HG03520 (cell line): ENCODE data around the gene NFIX.

ENCODE experiments used
- ATAC-seq: cut with Tn5 transposase; IDR thresholded peaks from one replicate; pipeline ENCODE4 v1.9.1; 2021; ENCODE audit warnings: mild to moderate bottlenecking, moderate library complexity; ENCODE audit not compliant: unreplicated experiment

NFIX gene

GRCh38 chr19:13089139-13089856, 94.0 kb downstream of the NFIX start:
- no peak for ATAC-seq

GRCh38 chr19:13089857-13090507, 94.7 kb downstream of the NFIX start:
- ATAC-seq: no peak

- ATAC-seq: no peak
Observed at GRCh38 chr19:13090511-13091231, 95.4 kb downstream of the NFIX start.

GRCh38 chr19:13091400-13092157, 96.3 kb downstream of the NFIX start:
- no peak for ATAC-seq

GRCh38 chr19:13092158-13092543, 96.9 kb downstream of the NFIX start:
- ATAC-seq: no peak

- ATAC-seq: no peak
Observed at GRCh38 chr19:13092606-13093235, 97.4 kb downstream of the NFIX start.

- ATAC-seq: no peak
Observed at GRCh38 chr19:13093407-13094105, 98.3 kb downstream of the NFIX start.

GRCh38 chr19:13094106-13094504, 98.8 kb downstream of the NFIX start:
- ATAC-seq: no peak

GRCh38 chr19:13094771-13095392, 99.6 kb downstream of the NFIX start:
- ATAC-seq: no peak

- no peak for ATAC-seq
Observed at GRCh38 chr19:13095393-13095784, 100.1 kb downstream of the NFIX start.

- no peak for ATAC-seq
Observed at GRCh38 chr19:13095934-13096927, 101.0 kb downstream of the NFIX start.

GRCh38 chr19:13097033-13097462, 101.8 kb downstream of the NFIX start:
- no peak for ATAC-seq

GRCh38 chr19:13097463-13098258, 102.4 kb downstream of the NFIX start:
- no peak for ATAC-seq

GRCh38 chr19:13098277-13099072, 103.2 kb downstream of the NFIX start:
- ATAC-seq: no peak

GRCh38 chr19:13099073-13099999, 104.1 kb downstream of the NFIX start:
- no peak for ATAC-seq
